Mesenchymal stem cell (in vitro differentiated cells and primary cell): ENCODE measurements around the gene MAPK12.
"Not testable (repeated sequence)": the region's sequence is repeated elsewhere in the genome, so short reads cannot be mapped to it uniquely, and the experiment has no call there.

Experiments used
- DNase-seq: peaks from one replicate; pipeline ENCODE4 v3.0.0-alpha.2; 2013
- H2AFZ ChIP-seq: one replicate; pipeline ENCODE4 v1.6.1; 2013; ENCODE audit warnings: low read depth, mild to moderate bottlenecking, control low read depth, inconsistent platforms, low read length, moderate library complexity
- H2AK5ac ChIP-seq: 2 replicates; pipeline ENCODE4 v1.6.1; 2013; ENCODE audit warnings: low read length, moderate library complexity, mild to moderate bottlenecking, inconsistent platforms; ENCODE audit not compliant: severe bottlenecking
- H2BK120ac ChIP-seq: one replicate; pipeline ENCODE4 v1.6.1; 2013; ENCODE audit warnings: low read depth, mild to moderate bottlenecking, inconsistent platforms, low read length, moderate library complexity
- H2BK12ac ChIP-seq, 2 experiments: one replicate each; pipeline ENCODE4 v1.6.1; 2013; ENCODE audit warnings: inconsistent platforms in 2 of 2, low read length in 2 of 2, mild to moderate bottlenecking in 2 of 2, moderate library complexity in 2 of 2, control low read depth in 1 of 2
- H2BK15ac ChIP-seq: one replicate; pipeline ENCODE4 v1.6.1; 2013; ENCODE audit warnings: mild to moderate bottlenecking, low read depth, inconsistent platforms; ENCODE audit not compliant: poor library complexity, severe bottlenecking
- H2BK5ac ChIP-seq: 2 replicates; pipeline ENCODE4 v1.6.1; 2013; ENCODE audit warnings: low read depth, mild to moderate bottlenecking, low read length, control low read depth, inconsistent platforms; ENCODE audit not compliant: poor library complexity, severe bottlenecking
- H3K14ac ChIP-seq, 2 experiments: one replicate each; pipeline ENCODE4 v1.6.1; 2013; ENCODE audit warnings: inconsistent platforms in 2 of 2, low read length in 2 of 2, control low read depth in 1 of 2, mild to moderate bottlenecking in 1 of 2, moderate library complexity in 1 of 2
- H3K18ac ChIP-seq, 2 experiments: one replicate each; pipeline ENCODE4 v1.6.1; 2013; ENCODE audit warnings: inconsistent platforms in 2 of 2, low read length in 2 of 2, control low read depth in 1 of 2, low read depth in 1 of 2, mild to moderate bottlenecking in 1 of 2
- H3K23ac ChIP-seq, 2 experiments: one replicate each; pipeline ENCODE4 v1.6.1; 2013; ENCODE audit warnings: inconsistent platforms in 2 of 2, low read length in 2 of 2, mild to moderate bottlenecking in 2 of 2, moderate library complexity in 2 of 2, control low read depth in 1 of 2
- H3K27ac ChIP-seq: 2 replicates; pipeline ENCODE4 v1.5.1; 2013; ENCODE audit warnings: mild to moderate bottlenecking, moderate library complexity, low read length, control low read depth, inconsistent platforms; ENCODE audit not compliant: poor library complexity, severe bottlenecking
- H3K27me3 ChIP-seq, 2 experiments: 2 replicates each; pipeline versions ENCODE4 v1.6.1 to v1.7.0; 2013; ENCODE audit warnings: low read length in 2 of 2, mild to moderate bottlenecking in 2 of 2, moderate library complexity in 2 of 2, control low read depth in 1 of 2, inconsistent platforms in 1 of 2; ENCODE audit not compliant: control insufficient read depth in 1 of 2, insufficient read depth in 1 of 2
- H3K36me3 ChIP-seq, 2 experiments: 2 replicates each; pipeline versions ENCODE4 v1.6.1 to v1.7.0; 2013; ENCODE audit warnings: low read length in 2 of 2, control low read depth in 1 of 2, inconsistent platforms in 1 of 2, low read depth in 1 of 2, mild to moderate bottlenecking in 1 of 2; ENCODE audit not compliant: insufficient read depth in 2 of 2, control insufficient read depth in 1 of 2
- H3K4ac ChIP-seq, 2 experiments: one replicate each; pipeline ENCODE4 v1.6.1; 2013; ENCODE audit warnings: inconsistent platforms in 2 of 2, low read length in 2 of 2, mild to moderate bottlenecking in 2 of 2, moderate library complexity in 2 of 2, control low read depth in 1 of 2, low read depth in 1 of 2
- H3K4me1 ChIP-seq: 2 replicates; pipeline ENCODE4 v1.6.1; 2013; ENCODE audit warnings: low read depth, low read length, control low read depth; ENCODE audit not compliant: control insufficient read depth, insufficient read depth
- H3K4me2 ChIP-seq: 2 replicates; pipeline ENCODE4 v1.6.1; 2013; ENCODE audit warnings: low read length, mild to moderate bottlenecking, inconsistent platforms; ENCODE audit not compliant: poor library complexity, severe bottlenecking
- H3K4me3 ChIP-seq, 2 experiments: 2 replicates each; pipeline versions ENCODE4 v1.5.1 to v1.7.0; 2013; ENCODE audit warnings: low read length in 2 of 2, mild to moderate bottlenecking in 2 of 2, control low read depth in 1 of 2, low read depth in 1 of 2; ENCODE audit not compliant: insufficient read depth in 1 of 2
- H3K79me1 ChIP-seq: replicated peaks from 2 replicates; pipeline ENCODE4 v1.6.1; 2013; ENCODE audit warnings: mild to moderate bottlenecking, control low read depth, low read length, inconsistent platforms; ENCODE audit not compliant: poor library complexity, severe bottlenecking
- H3K9ac ChIP-seq: 2 replicates; pipeline ENCODE4 v1.7.0; 2013; ENCODE audit warnings: mild to moderate bottlenecking, low read length, moderate library complexity
- H3K9me3 ChIP-seq: 2 replicates; pipeline ENCODE4 v1.7.0; 2013; ENCODE audit warnings: mild to moderate bottlenecking, low read length; ENCODE audit not compliant: control insufficient read depth
- H4K8ac ChIP-seq: one replicate; pipeline ENCODE4 v1.6.1; 2013; ENCODE audit warnings: inconsistent platforms, mild to moderate bottlenecking, low read length, moderate library complexity
- H4K91ac ChIP-seq: one replicate; pipeline ENCODE4 v1.6.1; 2013; ENCODE audit warnings: mild to moderate bottlenecking, low read length, inconsistent platforms
- WGBS: methylation state at CpG from one replicate; pipeline ENCODE4 v1.1.7; 2013; ENCODE audit warnings: mixed read lengths; 5-methylcytosine and 5-hydroxymethylcytosine counted together

Gene MAPK12

GRCh38 chr22:50273352-50273751 is 11.9 kb upstream of the MAPK12 start:
- not testable (repeated sequence) for H3K27ac ChIP-seq, H3K4ac ChIP-seq, H3K14ac ChIP-seq, H3K9ac ChIP-seq, H2BK12ac ChIP-seq, H2BK120ac ChIP-seq, H3K4me2 ChIP-seq, H3K4me3 ChIP-seq, H3K79me1 ChIP-seq, H3K23ac ChIP-seq, H4K8ac ChIP-seq, DNase-seq, H3K9me3 ChIP-seq, H3K27me3 ChIP-seq, H2BK15ac ChIP-seq, H2BK5ac ChIP-seq, H3K18ac ChIP-seq, H4K91ac ChIP-seq, H2AFZ ChIP-seq, H2AK5ac ChIP-seq
- Histone ChIP-seq H3K4me1 (peaks cover 38% of the 10 kb centered on the region), H3K36me3 (peaks cover 45 to 53% of the 10 kb centered on the region in 2 experiments)
- 100% methylated on average over 2 of the region's 11 CpGs for WGBS

GRCh38 chr22:50272044-50272802 is 10.7 kb upstream of the MAPK12 start:
- H3K4me3 ChIP-seq = peak overlapping the region in 1 of 2 experiments; percentile 23
- peaks cover 46% of the 10 kb centered on the region for H3K4me1 ChIP-seq
- H2AK5ac ChIP-seq = no peak overlapping the region
- H3K27me3 ChIP-seq = peaks cover 0 to under 1% of the 10 kb centered on the region in 2 experiments
- no peak overlapping the region for H2BK120ac ChIP-seq
- 36% methylated on average over 22 of the region's 26 CpGs for WGBS
- no peaks in the 10 kb centered on the region for H3K9me3 ChIP-seq
- no peak for DNase-seq
- H3K4me2 ChIP-seq = peak overlapping the region; percentile 38
- no peak overlapping the region for H4K91ac ChIP-seq
- H3K36me3 ChIP-seq = peaks cover 34 to 45% of the 10 kb centered on the region in 2 experiments
- H2BK12ac ChIP-seq = peak overlapping the region in 1 of 2 experiments; percentile 47
- no peak overlapping the region for H3K27ac ChIP-seq
- peak overlapping the region in 1 of 2 experiments; percentile 48 for H3K4ac ChIP-seq
- H3K14ac ChIP-seq = no peak overlapping the region
- no peak overlapping the region for H3K9ac ChIP-seq
- no peak overlapping the region for H2AFZ ChIP-seq
- H2BK5ac ChIP-seq = no peak overlapping the region
- peak overlapping the region in 1 of 2 experiments; percentile 83 for H3K18ac ChIP-seq
- no peak overlapping the region for H2BK15ac ChIP-seq
- H3K79me1 ChIP-seq = peaks cover 2% of the 10 kb centered on the region
- no peak overlapping the region for H3K23ac ChIP-seq
- no peak overlapping the region for H4K8ac ChIP-seq

- peak overlapping the region; percentile 23 to 75 for H3K4me3 ChIP-seq
- H3K36me3 ChIP-seq = peaks cover 27 to 45% of the 10 kb centered on the region in 2 experiments
- peak overlapping the region in 1 of 2 experiments; percentile 83 for H3K18ac ChIP-seq
- H2AFZ ChIP-seq = no peak overlapping the region
- H3K4me2 ChIP-seq = peak overlapping the region; percentile 95
- H3K79me1 ChIP-seq = peaks cover 2% of the 10 kb centered on the region
- peaks cover 47% of the 10 kb centered on the region for H3K4me1 ChIP-seq
- H3K4ac ChIP-seq = peak overlapping the region in 1 of 2 experiments; percentile 22
- WGBS = 3% methylated on average over 21 of the region's 45 CpGs
- H2BK12ac ChIP-seq = no peak overlapping the region
- no peak overlapping the region for H4K91ac ChIP-seq
- H3K9me3 ChIP-seq = no peaks in the 10 kb centered on the region
- H3K27ac ChIP-seq = no peak overlapping the region
- no peak overlapping the region for H3K14ac ChIP-seq
- DNase-seq = peak; percentile 69
- H2BK15ac ChIP-seq = no peak overlapping the region
- no peak overlapping the region for H3K23ac ChIP-seq
- H2BK5ac ChIP-seq = no peak overlapping the region
- no peak overlapping the region for H3K9ac ChIP-seq
- H4K8ac ChIP-seq = no peak overlapping the region
- no peak overlapping the region for H2BK120ac ChIP-seq
- peaks cover 0 to 7% of the 10 kb centered on the region in 2 experiments for H3K27me3 ChIP-seq
- H2AK5ac ChIP-seq = no peak overlapping the region
These were observed 10.1 kb upstream of the MAPK12 start for GRCh38 chr22:50271519-50271970.

GRCh38 chr22:50270666-50271394 is 9.3 kb upstream of the MAPK12 start:
- Histone ChIP-seq H2AFZ (no peak overlapping the region), H3K4me3 (peak overlapping the region; percentile 61 to 75), H2BK12ac (no peak overlapping the region), H3K4me2 (peak overlapping the region; percentile 95), H4K8ac (no peak overlapping the region), H3K27me3 (peaks cover 0 to 11% of the 10 kb centered on the region in 2 experiments), H3K14ac (no peak overlapping the region), H3K79me1 (peaks cover 1% of the 10 kb centered on the region), H3K27ac (no peak overlapping the region), H3K4ac (no peak overlapping the region), H3K36me3 (peaks cover 21 to 40% of the 10 kb centered on the region in 2 experiments), H3K18ac (no peak overlapping the region), H3K9ac (peak overlapping the region; percentile 43), H3K4me1 (peaks cover 43% of the 10 kb centered on the region), H2BK15ac (peak overlapping the region; percentile 35), H4K91ac (no peak overlapping the region), H3K9me3 (no peaks in the 10 kb centered on the region), H2BK120ac (no peak overlapping the region), H2BK5ac (no peak overlapping the region), H3K23ac (peak overlapping the region in 1 of 2 experiments; percentile 51), H2AK5ac (no peak overlapping the region)
- DNase-seq = peak; percentile 81
- 6% methylated on average over 53 of the region's 53 CpGs for WGBS
